Neuronal stem cell (in vitro differentiated cells): ENCODE results near the gene FOXA1.
"Not testable (repeated sequence)": the region's sequence is repeated elsewhere in the genome, so short reads cannot be mapped to it uniquely, and the experiment has no call there.

ENCODE experiments used
- DNase-seq: peaks from one replicate; pipeline ENCODE4 v3.0.0-alpha.2; 2013; ENCODE audit warnings: low spot score
- H2AFZ ChIP-seq: one replicate; pipeline ENCODE4 v1.6.1; 2013; ENCODE audit warnings: mild to moderate bottlenecking, low read length, inconsistent platforms
- H2AK5ac ChIP-seq: 2 replicates; pipeline ENCODE4 v1.6.1; 2013; ENCODE audit warnings: low read depth, mild to moderate bottlenecking, inconsistent platforms, low read length, moderate library complexity, mixed read lengths
- H2BK120ac ChIP-seq: 2 replicates; pipeline ENCODE4 v1.6.1; 2013; ENCODE audit warnings: low read depth, mild to moderate bottlenecking, inconsistent platforms, low read length, moderate library complexity, mixed read lengths
- H2BK12ac ChIP-seq: one replicate; pipeline ENCODE4 v1.6.1; 2013; ENCODE audit warnings: low read length, inconsistent platforms
- H2BK15ac ChIP-seq: 2 replicates; pipeline ENCODE4 v1.6.1; 2013; ENCODE audit warnings: mild to moderate bottlenecking, low read length, inconsistent platforms, mixed read lengths
- H2BK5ac ChIP-seq: one replicate; pipeline ENCODE4 v1.6.1; 2013; ENCODE audit warnings: inconsistent platforms, mild to moderate bottlenecking, low read length, moderate library complexity
- H3K14ac ChIP-seq: one replicate; pipeline ENCODE4 v1.6.1; 2013; ENCODE audit warnings: low read length, inconsistent platforms
- H3K18ac ChIP-seq: 2 replicates; pipeline ENCODE4 v1.6.1; 2013; ENCODE audit warnings: low read length, inconsistent platforms
- H3K23ac ChIP-seq: 2 replicates; pipeline ENCODE4 v1.6.1; 2013; ENCODE audit warnings: low read depth, mild to moderate bottlenecking, mixed read lengths, low read length, inconsistent platforms; ENCODE audit not compliant: poor library complexity
- H3K27ac ChIP-seq: replicated peaks from 3 replicates; pipeline ENCODE4 v1.5.1; 2013; ENCODE audit warnings: low read length, inconsistent platforms
- H3K27me3 ChIP-seq, 3 experiments: 2 replicates each; pipeline ENCODE4 v1.6.1; 2013; ENCODE audit warnings: low read length in 3 of 3, mild to moderate bottlenecking in 2 of 3, inconsistent platforms in 1 of 3, low read depth in 1 of 3, mixed read lengths in 1 of 3, moderate library complexity in 1 of 3; ENCODE audit not compliant: control insufficient read depth in 3 of 3, insufficient read depth in 3 of 3
- H3K36me3 ChIP-seq, 2 donors: replicated peaks in 1 of 2; 2 replicates each; pipeline ENCODE4 v1.6.1; 2013; ENCODE audit warnings: low read length in 2 of 2; ENCODE audit not compliant: control insufficient read depth in 2 of 2, insufficient read depth in 2 of 2
- H3K4ac ChIP-seq: 2 replicates; pipeline ENCODE4 v1.6.1; 2013; ENCODE audit warnings: inconsistent platforms, mild to moderate bottlenecking, low read length, moderate library complexity
- H3K4me1 ChIP-seq, 2 donors: 1 replicate in 1 of 2; 2 replicates in 1 of 2; pipeline ENCODE4 v1.6.1; 2013; ENCODE audit warnings: low read length in 2 of 2, low read depth in 1 of 2; ENCODE audit not compliant: control insufficient read depth in 2 of 2, insufficient read depth in 1 of 2
- H3K4me2 ChIP-seq: one replicate; pipeline ENCODE4 v1.6.1; 2013; ENCODE audit warnings: mild to moderate bottlenecking, low read length, inconsistent platforms; ENCODE audit not compliant: insufficient read depth, poor library complexity, severe bottlenecking
- H3K4me3 ChIP-seq, 2 donors: 2 replicates each; pipeline ENCODE4 v1.5.1; 2013; ENCODE audit warnings: low read length in 2 of 2, mild to moderate bottlenecking in 2 of 2, inconsistent platforms in 1 of 2, moderate library complexity in 1 of 2
- H3K79me1 ChIP-seq: one replicate; pipeline ENCODE4 v1.6.1; 2013; ENCODE audit warnings: low read depth, mild to moderate bottlenecking, inconsistent platforms, low read length, moderate library complexity
- H3K9ac ChIP-seq: one replicate; pipeline ENCODE4 v1.6.1; 2013; ENCODE audit warnings: mild to moderate bottlenecking, low read depth, low read length, inconsistent platforms; ENCODE audit not compliant: poor library complexity
- H3K9me3 ChIP-seq, 2 donors: replicated peaks in 1 of 2; 2 replicates each; pipeline versions ENCODE3 to v1.6.1; 2013; ENCODE audit warnings: low read length in 2 of 2, mild to moderate bottlenecking in 2 of 2, inconsistent platforms in 1 of 2, low read depth in 1 of 2, mixed read lengths in 1 of 2, moderate library complexity in 1 of 2; ENCODE audit not compliant: control insufficient read depth in 2 of 2, insufficient read depth in 1 of 2
- H4K8ac ChIP-seq: one replicate; pipeline ENCODE4 v1.6.1; 2013; ENCODE audit warnings: low read depth, mild to moderate bottlenecking, inconsistent platforms, low read length, moderate library complexity
- H4K91ac ChIP-seq: one replicate; pipeline ENCODE4 v1.6.1; 2013; ENCODE audit warnings: low read length, low read depth, mild to moderate bottlenecking, inconsistent platforms; ENCODE audit not compliant: poor library complexity
- WGBS, 2 donors: extraction: QIAGEN DNeasy Blood & Tissue Kit; methylation state at CpG; one replicate each; pipeline ENCODE4 v1.1.7; 2013; ENCODE audit warnings: missing lambda C conversion rate in 2 of 2, mixed read lengths in 1 of 2; ENCODE audit not compliant: insufficient read length in 2 of 2, insufficient replicate concordance in 1 of 2; ENCODE audit errors: extremely low coverage in 2 of 2; 5-methylcytosine and 5-hydroxymethylcytosine counted together

Gene FOXA1

GRCh38 chr14:37563189-37563588 lies 31.9 kb downstream of the FOXA1 start:
- Histone ChIP-seq H3K79me1 (no peaks in the 10 kb centered on the region), H2BK12ac (no peak overlapping the region), H3K14ac (no peak overlapping the region), H3K23ac (no peak overlapping the region), H4K8ac (no peak overlapping the region), H2BK5ac (no peak overlapping the region), H3K18ac (no peak overlapping the region), H3K36me3 (no peaks in the 10 kb centered on the region), H3K4me1 (peaks cover 2 to 4% of the 10 kb centered on the region in 2 donors), H3K4ac (no peak overlapping the region), H3K9me3 (no peaks in the 10 kb centered on the region), H3K27me3 (no peaks in the 10 kb centered on the region), H3K4me2 (no peak overlapping the region), H2AK5ac (no peak overlapping the region), H3K27ac (no peak overlapping the region), H2BK120ac (no peak overlapping the region), H2AFZ (no peak overlapping the region), H3K4me3 (no peak overlapping the region), H2BK15ac (no peak overlapping the region), H4K91ac (no peak overlapping the region), H3K9ac (no peak overlapping the region)
- no CpG with 5 or more reads among the region's 2 CpGs for WGBS, 2 donors
- DNase-seq = no peak

GRCh38 chr14:37559386-37559785 lies 35.7 kb downstream of the FOXA1 start:
- Histone ChIP-seq H4K8ac (no peak overlapping the region), H4K91ac (no peak overlapping the region), H3K79me1 (no peaks in the 10 kb centered on the region), H3K27ac (no peak overlapping the region), H2BK5ac (no peak overlapping the region), H3K14ac (no peak overlapping the region), H2AK5ac (no peak overlapping the region), H3K23ac (no peak overlapping the region), H2BK15ac (no peak overlapping the region), H3K36me3 (no peaks in the 10 kb centered on the region), H3K4me1 (peaks cover 0 to 4% of the 10 kb centered on the region in 2 donors), H3K27me3 (no peaks in the 10 kb centered on the region), H3K18ac (no peak overlapping the region), H2AFZ (no peak overlapping the region), H3K4me3 (no peak overlapping the region), H3K4ac (no peak overlapping the region), H3K9me3 (peaks cover 0 to 4% of the 10 kb centered on the region in 2 donors), H3K9ac (no peak overlapping the region), H2BK12ac (no peak overlapping the region), H2BK120ac (no peak overlapping the region), H3K4me2 (no peak overlapping the region)
- DNase-seq = no peak
- whole genome bisulfite sequencing, 2 donors = no CpG with 5 or more reads among the region's 6 CpGs

GRCh38 chr14:37558740-37559139 lies 36.3 kb downstream of the FOXA1 start:
- WGBS, 2 donors = no CpG with 5 or more reads among the region's 4 CpGs
- H3K4me3 ChIP-seq = no peak overlapping the region
- H2BK5ac ChIP-seq = no peak overlapping the region
- peaks cover 0 to 4% of the 10 kb centered on the region in 2 donors for H3K4me1 ChIP-seq
- H3K79me1 ChIP-seq = no peaks in the 10 kb centered on the region
- no peak overlapping the region for H3K23ac ChIP-seq
- no peak overlapping the region for H3K27ac ChIP-seq
- H3K36me3 ChIP-seq = no peaks in the 10 kb centered on the region
- no peak overlapping the region for H2BK15ac ChIP-seq
- no peak overlapping the region for H2AK5ac ChIP-seq
- H3K27me3 ChIP-seq = no peaks in the 10 kb centered on the region
- H2AFZ ChIP-seq = no peak overlapping the region
- no peak overlapping the region for H4K91ac ChIP-seq
- H3K9me3 ChIP-seq = peaks cover 1 to 6% of the 10 kb centered on the region in 2 donors
- H3K14ac ChIP-seq = no peak overlapping the region
- no peak overlapping the region for H4K8ac ChIP-seq
- no peak overlapping the region for H3K9ac ChIP-seq
- H2BK120ac ChIP-seq = no peak overlapping the region
- no peak overlapping the region for H2BK12ac ChIP-seq
- no peak overlapping the region for H3K18ac ChIP-seq
- H3K4ac ChIP-seq = no peak overlapping the region
- no peak for DNase-seq
- H3K4me2 ChIP-seq = no peak overlapping the region

GRCh38 chr14:37555596-37555995 lies 39.5 kb downstream of the FOXA1 start:
- WGBS, 2 donors = no CpG with 5 or more reads among the region's 33 CpGs
- not testable (repeated sequence) for H3K27ac ChIP-seq, H3K4me2 ChIP-seq, H3K4me1 ChIP-seq, H2BK15ac ChIP-seq, H4K91ac ChIP-seq, H3K36me3 ChIP-seq, H3K18ac ChIP-seq, H3K14ac ChIP-seq, H3K9ac ChIP-seq, H3K79me1 ChIP-seq, H4K8ac ChIP-seq, H3K27me3 ChIP-seq, H2BK5ac ChIP-seq, H3K4ac ChIP-seq, H3K9me3 ChIP-seq, H2AFZ ChIP-seq, H2BK120ac ChIP-seq, H3K23ac ChIP-seq, H2BK12ac ChIP-seq, DNase-seq, H3K4me3 ChIP-seq, H2AK5ac ChIP-seq
